Left colon (tissue), 2 donors: ENCODE measurements around the gene IMPA2. TPM values are rescaled to one million over a fixed set of nuclear protein-coding genes. Genes with fewer than 3 reads are reported as not detected.

Experiments
- ATAC-seq: fragments of 200-7000 bp; cut with Tn5 transposase; one replicate; pipeline ENCODE4 v1.9.1; 2020; ENCODE audit warnings: mild to moderate bottlenecking, moderate library complexity
- DNase-seq, 2 donors: peaks; one replicate each; pipeline ENCODE4 v3.0.0-alpha.2; 2020
- intact Hi-C, 2 donors: fragments of 100-400 bp; cut with DNase I in 1 of 2; cut with micrococcal nuclease in 1 of 2; formaldehyde crosslinking; loops; one replicate each; pipeline versions ENCODE4 v1.11.2 to v1.14.0; 2022; cut with DNase I, micrococcal nuclease
- total RNA-seq, 2 donors: library from RNA; stranded (reverse); fragmentation: NEBNext Ultra II Directional; extraction: Animal tissue kit (Norgen Biotek cat#: 25700); gene quantifications; one replicate each; pipeline ENCODE4 v1.2.1, GENCODE V29; 2021
- donor health status: DM: no; HTN: no; CAD: no.
- donor health status: DM: yes; HTN: yes; CAD: no.

IMPA2 gene
- total RNA-seq, 2 donors from 2014 or later: 114 to 135 TPM

GRCh38 chr18:11983592-11983991, 2.3 kb downstream of the IMPA2 start:
- peak in 1 of 2 donors; percentile 56 for DNase-seq
- ATAC-seq: no peak
- intact Hi-C loops: no loop called here

DNA sequence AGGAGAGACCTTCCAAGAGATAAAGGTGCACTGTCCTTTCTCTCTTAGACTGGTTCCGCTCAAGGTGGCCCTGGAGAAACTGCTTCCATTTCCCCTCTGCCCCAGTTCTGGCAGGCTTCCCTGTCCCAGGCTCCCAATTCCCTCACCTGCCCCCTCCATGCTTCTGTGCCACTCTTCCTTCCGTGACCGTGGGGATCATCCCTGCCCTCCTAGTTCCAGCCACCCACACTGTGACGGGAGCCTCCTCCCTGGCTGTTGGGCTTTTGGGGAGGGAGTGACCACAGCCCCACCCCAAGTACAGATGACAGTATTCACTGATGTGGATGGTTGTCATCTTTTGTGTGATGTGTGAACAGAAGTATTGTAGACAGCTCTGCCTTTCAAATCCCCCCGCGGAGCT, 2.8 kb downstream of the IMPA2 start:
- no peak for DNase-seq

DNA sequence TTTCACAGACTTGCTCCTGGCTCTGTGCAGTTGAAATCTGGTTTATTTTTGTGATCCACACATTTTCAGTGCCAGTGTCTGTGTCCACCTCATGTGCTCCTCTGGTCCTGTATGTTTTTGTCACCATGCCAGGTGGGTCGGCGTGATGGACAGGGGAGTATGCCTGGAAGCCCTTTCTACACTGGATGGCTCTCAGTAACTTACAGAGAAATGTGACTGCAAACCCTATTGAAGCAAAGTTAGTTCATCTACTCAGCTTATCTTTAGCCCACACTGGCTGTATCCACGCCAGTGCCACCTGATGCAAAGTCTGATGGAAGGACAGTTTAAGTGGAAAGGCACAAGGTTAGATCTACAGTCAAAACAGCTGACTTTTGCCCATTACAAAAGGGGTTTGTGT, 4.3 kb downstream of the IMPA2 start:
- DNase-seq (peak in 1 of 2 donors; percentile 10), ATAC-seq (no peak)
- intact Hi-C loops: no loop called here

More for the DNA sequence above, 2.8 kb downstream of the IMPA2 start:
- intact Hi-C loops: no loop called here
- no peak for ATAC-seq

DNA sequence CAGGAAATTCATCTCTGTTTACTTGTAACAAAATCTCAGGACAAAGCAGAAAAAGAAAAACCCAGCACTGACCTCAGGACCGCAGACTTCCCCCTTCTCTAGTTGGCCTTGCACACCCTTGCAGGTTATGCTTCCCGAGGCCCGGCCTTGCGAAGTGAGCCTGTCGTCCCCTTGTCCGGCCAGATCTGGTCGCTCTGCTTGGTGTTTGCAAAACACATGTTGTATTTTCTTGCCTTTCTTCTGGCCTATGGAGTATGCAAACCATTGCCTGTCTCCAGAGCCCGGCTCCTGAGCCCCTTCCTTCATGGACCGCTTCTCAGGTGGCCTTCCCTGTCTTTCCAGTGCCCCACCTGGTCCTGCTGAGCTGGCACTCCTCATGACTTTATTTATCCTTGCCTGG, 4.8 kb downstream of the IMPA2 start:
- no peak for DNase-seq
- ATAC-seq: no peak
- intact Hi-C loops: no loop called here

GRCh38 chr18:11987527-11987926, 6.2 kb downstream of the IMPA2 start:
- DNase-seq (no peak), ATAC-seq (no peak)
- intact Hi-C loops: no loop called here

DNA sequence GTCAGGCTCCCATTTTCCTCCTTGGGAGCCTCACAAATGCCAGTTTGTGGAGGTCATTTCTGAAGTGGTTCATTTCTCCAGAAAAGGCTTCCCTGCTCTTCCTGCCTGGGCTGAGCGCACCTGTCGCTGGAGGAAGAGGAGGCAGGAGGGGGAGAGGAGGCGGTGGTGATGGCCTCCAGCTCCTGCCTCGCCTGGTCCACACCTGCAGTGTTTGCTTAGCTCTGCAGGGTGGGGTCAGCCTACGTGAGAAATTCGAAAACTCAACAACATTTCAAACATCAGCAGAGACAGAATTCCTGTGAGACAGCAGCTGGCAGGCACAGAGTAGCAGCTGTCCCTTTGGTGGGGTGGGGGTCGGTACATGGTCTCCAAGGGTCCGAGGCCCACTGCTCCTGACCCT, 7.9 kb downstream of the IMPA2 start:
- intact Hi-C loops: no loop called here
- ATAC-seq (peak; percentile 84), DNase-seq (peak; percentile 57 to 65)

GRCh38 chr18:11989966-11990380, 8.7 kb downstream of the IMPA2 start:
- ATAC-seq: peak; percentile 47
- intact Hi-C loops: loop anchor here in 1 of 2 donors (10.0 kb wide), 1 partner anchor 55 kb away; no protein-coding TSS in a partner anchor
- peak in 1 of 2 donors; percentile 44 for DNase-seq

DNA sequence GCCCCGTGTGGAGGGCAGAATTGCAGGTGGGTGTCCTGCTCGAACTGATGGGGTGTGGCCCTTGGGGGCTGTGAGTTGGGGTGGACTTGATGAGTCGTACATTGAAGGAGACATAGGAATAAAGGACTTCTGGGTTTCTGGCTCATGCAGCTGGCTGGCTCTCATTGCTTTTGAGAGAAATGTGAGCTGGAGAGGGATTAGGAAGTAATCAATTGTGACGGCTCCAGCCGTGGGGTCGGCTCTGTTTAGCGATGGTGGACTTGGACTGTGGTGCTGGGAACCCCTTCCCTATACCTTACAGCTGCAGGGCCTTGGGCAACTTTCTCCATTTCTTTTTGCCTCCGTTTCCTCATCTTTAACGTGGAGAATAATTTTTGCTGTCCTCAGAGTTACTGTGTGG, 9.2 kb downstream of the IMPA2 start:
- intact Hi-C loops: loop anchor here in 1 of 2 donors (10.0 kb wide), 1 partner anchor 56 kb away; no protein-coding TSS in a partner anchor
- no peak for ATAC-seq
- no peak for DNase-seq

GRCh38 chr18:11991021-11991795, 9.9 kb downstream of the IMPA2 start:
- intact Hi-C loops: loop anchor here in 1 of 2 donors (10.0 kb wide), 1 partner anchor 56 kb away; no protein-coding TSS in a partner anchor
- no peak for DNase-seq
- no peak for ATAC-seq

GRCh38 chr18:11992096-11992790, 10.9 kb downstream of the IMPA2 start:
- intact Hi-C loops: loop anchor here in 1 of 2 donors (10.0 kb wide), 1 partner anchor 57 kb away; no protein-coding TSS in a partner anchor
- ATAC-seq (no peak), DNase-seq (no peak)

DNA sequence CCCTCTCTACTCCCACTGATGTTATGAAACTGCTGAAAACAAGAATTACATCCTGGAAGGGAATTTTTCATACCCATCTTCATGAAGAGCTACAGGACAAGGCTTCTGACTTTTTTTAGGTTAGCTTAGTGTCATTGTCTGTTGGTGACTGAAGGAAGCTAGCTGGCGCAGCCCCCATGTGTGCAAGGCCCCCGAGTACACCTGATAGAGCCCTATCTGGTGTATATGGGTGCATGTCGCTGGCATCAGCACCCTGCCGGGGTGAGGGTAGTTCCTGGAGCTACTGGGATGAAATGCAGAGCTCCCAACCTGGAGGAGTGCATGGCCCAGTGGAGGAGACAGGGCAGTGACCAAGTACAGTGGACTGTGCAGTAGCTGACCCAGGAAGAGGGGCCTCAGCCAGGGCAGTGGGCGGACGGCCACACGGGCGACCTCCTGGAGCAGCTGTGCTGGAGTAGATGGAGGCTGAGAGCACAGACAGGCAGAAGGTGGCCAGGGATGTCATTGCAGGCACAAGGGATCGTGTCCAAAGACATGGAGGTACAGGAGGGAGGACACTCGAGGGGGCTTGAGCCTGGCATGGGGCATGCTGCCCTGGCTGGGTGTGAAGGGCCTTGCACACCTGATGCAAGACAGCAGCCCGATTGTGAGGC, 12.1 kb downstream of the IMPA2 start:
- no peak for ATAC-seq
- intact Hi-C loops: loop anchor here in 1 of 2 donors (10.0 kb wide), 1 partner anchor 59 kb away; no protein-coding TSS in a partner anchor
- no peak for DNase-seq

DNA sequence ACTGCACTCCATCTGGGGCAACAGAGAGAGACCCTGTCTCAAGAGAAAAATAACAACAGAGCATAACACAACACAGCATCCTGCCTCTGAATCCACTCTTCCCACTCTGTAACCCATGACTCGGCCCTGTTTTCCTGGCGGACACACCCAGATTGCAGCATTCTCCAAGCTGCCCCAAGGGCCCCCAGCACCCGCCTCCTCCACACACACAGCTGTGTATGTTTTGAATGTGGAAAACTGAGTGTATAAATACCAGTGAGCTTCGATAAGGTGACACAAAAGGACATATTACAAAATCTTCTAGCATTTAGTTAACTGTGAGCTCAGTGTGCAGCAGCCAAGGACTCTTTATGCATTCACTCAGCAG, 13.0 kb downstream of the IMPA2 start:
- intact Hi-C loops: loop anchor here (2.0 to 10.0 kb wide), 2 partner anchors 56 to 60 kb away; no protein-coding TSS in a partner anchor

GRCh38 chr18:11994703-11995444, 13.6 kb downstream of the IMPA2 start:
- intact Hi-C loops: loop anchor here (2.0 to 10.0 kb wide), 2 partner anchors 56 to 60 kb away; no protein-coding TSS in a partner anchor

More for the DNA sequence above, 13.0 kb downstream of the IMPA2 start:
- DNase-seq (peak in 1 of 2 donors; percentile 69), ATAC-seq (peak; percentile 53)

GRCh38 chr18:11995445-11996189, 14.3 kb downstream of the IMPA2 start:
- intact Hi-C loops: loop anchor here (2.0 to 10.0 kb wide), 2 partner anchors 57 to 61 kb away; no protein-coding TSS in a partner anchor
- DNase-seq (peak; percentile 82 to 83), ATAC-seq (peak; percentile 70)

More at GRCh38 chr18:11994703-11995444, 13.6 kb downstream of the IMPA2 start:
- ATAC-seq (peak; percentile 34), DNase-seq (no peak)

GRCh38 chr18:11996190-11996754, 15.0 kb downstream of the IMPA2 start:
- ATAC-seq (no peak), DNase-seq (no peak)
- intact Hi-C loops: loop anchor here in 1 of 2 donors (10.0 kb wide), 1 partner anchor 61 kb away; no protein-coding TSS in a partner anchor

GRCh38 chr18:11996907-11997306, 15.6 kb downstream of the IMPA2 start:
- ATAC-seq: no peak
- intact Hi-C loops: loop anchor here in 1 of 2 donors (10.0 kb wide), 1 partner anchor 62 kb away; no protein-coding TSS in a partner anchor
- DNase-seq: no peak

GRCh38 chr18:11997466-11997865, 16.2 kb downstream of the IMPA2 start:
- no peak for DNase-seq
- intact Hi-C loops: loop anchor here in 1 of 2 donors (10.0 kb wide), 1 partner anchor 63 kb away; no protein-coding TSS in a partner anchor
- no peak for ATAC-seq
